ENCODE measurements around the gene TUBB4A. TPM values are rescaled to one million over a fixed set of nuclear protein-coding genes. Genes with fewer than 3 reads are reported as not detected.

TUBB4A gene
- total RNA-seq, 4 donors from 2014 or later = 2.1 to 13.9 (median 3.4) TPM

- H3K4me1 ChIP-seq = peaks cover 24% of the 10 kb centered on the region
- H3K27ac ChIP-seq = no peak overlapping the region
- no peak overlapping the region for H3K4me3 ChIP-seq
- no peaks in the 10 kb centered on the region for H3K36me3 ChIP-seq
- H3K27me3 ChIP-seq = peaks cover 45% of the 10 kb centered on the region
- no peaks in the 10 kb centered on the region for H3K9me3 ChIP-seq
- no peak for TF ChIP-seq CTCF (IDR thresholded peaks at IDR 0.05)
- no peak for TF ChIP-seq POLR2AphosphoS5 (IDR thresholded peaks at IDR 0.05)
- no peak for TF ChIP-seq EP300 (IDR thresholded peaks at IDR 0.05)
- no peak for TF ChIP-seq POLR2A (IDR thresholded peaks at IDR 0.05)
- no peak for DNase-seq (ENCODE audit: low spot score in 2 of 2)
- WGBS = 83% methylated on average over 9 of the region's 9 CpGs
These were observed 1.5 kb upstream of the TUBB4A start for GRCh38 chr19:6503407-6504201.

- no peak for TF ChIP-seq POLR2AphosphoS5 (IDR thresholded peaks at IDR 0.05)
- TF ChIP-seq POLR2A (IDR thresholded peaks at IDR 0.05) = no peak
- no peak for TF ChIP-seq CTCF (IDR thresholded peaks at IDR 0.05)
- TF ChIP-seq EP300 (IDR thresholded peaks at IDR 0.05) = no peak
- H3K9me3 ChIP-seq = no peaks in the 10 kb centered on the region
- DNase-seq (ENCODE audit: low spot score in 2 of 2) = no peak
- H3K4me1 ChIP-seq = peaks cover 24% of the 10 kb centered on the region
- H3K27me3 ChIP-seq = peaks cover 45% of the 10 kb centered on the region
- H3K27ac ChIP-seq = no peak overlapping the region
- H3K4me3 ChIP-seq = peak overlapping the region; percentile 48
- WGBS = 68% methylated on average over 20 of the region's 24 CpGs
- H3K36me3 ChIP-seq = no peaks in the 10 kb centered on the region
These were observed 1.0 kb downstream of the TUBB4A start for GRCh38 chr19:6500837-6501739.

DNA sequence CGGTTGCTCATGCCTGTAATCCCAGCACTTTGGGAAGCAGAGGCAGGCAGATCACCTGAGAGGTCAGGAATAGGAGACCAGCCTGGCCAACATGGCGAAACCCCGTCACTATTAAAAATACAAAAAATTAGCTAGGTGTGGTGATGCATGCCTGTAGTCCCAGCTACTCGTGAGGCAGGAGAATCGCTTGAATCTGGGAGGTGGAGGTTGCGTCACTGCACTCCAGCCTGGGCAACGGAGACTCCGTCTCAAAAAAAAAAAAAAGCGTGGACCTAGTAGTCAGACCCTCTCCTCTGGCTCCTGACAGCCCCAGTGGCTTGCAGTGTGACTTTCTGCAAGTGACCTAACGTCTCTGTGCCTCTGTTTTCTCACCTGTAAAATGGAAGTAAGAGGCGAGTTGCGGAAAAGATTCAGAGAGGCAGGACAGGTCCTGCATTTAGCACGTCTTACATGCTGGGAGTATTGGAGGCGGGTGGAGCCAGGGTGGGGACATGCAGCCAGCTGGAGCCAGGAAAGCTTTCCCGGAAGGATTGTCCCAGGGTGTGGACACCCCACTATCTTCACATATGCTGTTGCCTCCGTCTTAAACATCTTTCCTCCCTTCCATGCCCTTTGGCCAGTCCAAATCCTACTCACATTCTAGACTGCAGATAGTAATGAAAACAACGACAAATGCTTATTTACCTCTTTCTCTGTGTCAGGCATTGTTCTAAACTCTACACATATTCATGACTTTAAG lies 2.9 kb downstream of the TUBB4A start:
- no peaks in the 10 kb centered on the region for H3K9me3 ChIP-seq
- TF ChIP-seq EP300 (IDR thresholded peaks at IDR 0.05) (no peak), POLR2A (IDR thresholded peaks at IDR 0.05) (no peak), CTCF (IDR thresholded peaks at IDR 0.05) (no peak), POLR2AphosphoS5 (IDR thresholded peaks at IDR 0.05) (no peak)
- WGBS = 55% methylated on average over 16 of the region's 17 CpGs
- no peak overlapping the region for H3K27ac ChIP-seq
- H3K4me1 ChIP-seq = peaks cover 24% of the 10 kb centered on the region
- DNase-seq (ENCODE audit: low spot score in 2 of 2) = no peak
- no peak overlapping the region for H3K4me3 ChIP-seq
- H3K27me3 ChIP-seq = peaks cover 42% of the 10 kb centered on the region
- no peaks in the 10 kb centered on the region for H3K36me3 ChIP-seq

DNA sequence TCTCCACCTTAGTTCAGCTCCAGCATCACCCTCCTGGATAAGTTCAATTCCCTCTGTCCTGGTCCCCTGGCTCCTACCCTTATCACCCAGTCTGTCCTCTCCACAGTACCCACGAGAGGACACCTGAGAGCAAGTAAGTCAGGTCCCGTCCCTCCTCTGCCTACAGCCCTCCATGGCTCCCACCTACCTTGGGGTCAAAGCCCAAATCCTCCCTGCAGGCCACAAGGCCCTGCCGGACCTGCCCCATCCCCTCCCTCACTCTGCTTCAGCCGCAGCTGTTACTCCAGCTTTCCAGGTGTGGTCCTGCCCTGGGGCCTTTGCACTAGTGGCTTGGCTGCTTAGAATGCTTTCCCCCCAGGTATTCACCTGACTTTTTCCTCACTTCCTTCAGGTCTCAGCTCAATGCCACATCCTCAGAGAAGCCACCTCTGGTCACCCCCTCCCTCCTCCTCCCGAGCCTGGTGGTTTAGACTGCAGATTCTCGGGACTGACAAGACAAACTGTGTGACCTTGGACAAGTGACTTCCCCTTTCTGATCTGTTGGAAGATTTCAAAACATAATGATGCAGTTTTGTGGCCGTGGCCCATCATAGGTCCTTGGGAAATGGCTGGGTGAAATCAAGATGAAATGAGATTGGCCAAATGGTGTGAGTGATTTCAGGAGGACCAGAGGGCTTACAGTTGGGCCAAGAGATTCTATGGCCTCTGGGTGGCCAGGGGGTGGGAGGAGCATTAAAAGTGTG lies 3.6 kb downstream of the TUBB4A start:
- Histone ChIP-seq H3K9me3 (no peaks in the 10 kb centered on the region), H3K4me1 (peaks cover 24% of the 10 kb centered on the region), H3K27me3 (peaks cover 35% of the 10 kb centered on the region), H3K27ac (no peak overlapping the region), H3K4me3 (no peak overlapping the region), H3K36me3 (no peaks in the 10 kb centered on the region)
- TF ChIP-seq POLR2A (IDR thresholded peaks at IDR 0.05) (no peak), POLR2AphosphoS5 (IDR thresholded peaks at IDR 0.05) (no peak), EP300 (IDR thresholded peaks at IDR 0.05) (no peak), CTCF (IDR thresholded peaks at IDR 0.05) (no peak)
- no peak for DNase-seq (ENCODE audit: low spot score in 2 of 2)
- WGBS = 52% methylated on average over 7 of the region's 7 CpGs
